IMR-90 (cell line): Measurements from ENCODE around the gene GLT8D2.

ENCODE experiments used
- BHLHE40 ChIP-seq: fragments of 150-350 bp; IDR thresholded peaks from 2 replicates; pipeline ENCODE4 v1.6.1; 2016; ENCODE audit warnings: mild to moderate bottlenecking, low read depth, low read length
- CTCF ChIP-seq: conservative IDR thresholded peaks from 2 replicates; pipeline ENCODE4 v1.5.1; 2012; ENCODE audit warnings: mild to moderate bottlenecking, low read depth, low read length, improper control_type of control experiment
- FOS ChIP-seq: fragments of 150-350 bp; IDR thresholded peaks from 2 replicates; pipeline ENCODE4 v1.6.1; 2016; ENCODE audit warnings: low read depth, low read length
- MAZ ChIP-seq: IDR thresholded peaks from 2 replicates; pipeline ENCODE4 v1.6.1; 2012; ENCODE audit warnings: low read depth, mild to moderate bottlenecking, low read length, improper control_type of control experiment, moderate library complexity, borderline replicate concordance
- POLR2A ChIP-seq: IDR thresholded peaks from 2 replicates; pipeline ENCODE4 v1.6.1; 2012; ENCODE audit warnings: mild to moderate bottlenecking, low read depth, low read length
- RAD21 ChIP-seq: IDR thresholded peaks from 2 replicates; pipeline ENCODE4 v1.6.1; 2012; ENCODE audit warnings: low read length, improper control_type of control experiment

DNA sequence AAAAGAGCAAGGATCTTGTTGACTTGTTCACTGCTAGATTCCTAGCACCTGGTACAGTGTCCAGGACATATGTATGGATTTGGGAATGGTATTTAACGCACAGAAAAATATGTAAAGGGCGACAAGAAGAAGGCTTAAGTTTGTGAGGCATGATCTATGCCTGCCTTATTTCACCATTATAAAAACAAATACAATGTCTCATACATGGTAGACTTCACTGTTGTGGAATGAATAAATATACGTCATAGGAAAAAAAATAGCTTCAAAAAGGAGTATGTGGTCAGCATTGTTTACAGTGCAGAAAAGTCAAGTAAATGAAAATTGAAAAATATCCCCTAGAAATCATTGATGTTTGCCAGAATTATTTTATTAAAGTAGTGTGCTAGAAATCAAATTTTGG lies 44.3 kb upstream of the GLT8D2 start:
- no peak for TF ChIP-seq BHLHE40
- TF ChIP-seq CTCF = no peak
- no peak for TF ChIP-seq POLR2A
- TF ChIP-seq RAD21 = no peak
- TF ChIP-seq MAZ = no peak
- TF ChIP-seq FOS = 0 out of 2 replicates have a peak, but pooled peaks have one; percentile 25
